SK-N-SH treated with all-trans-retinoic acid at 6 μM for 48 hours (cell line): ENCODE measurements around the gene ERP44.

Experiments used
- ATAC-seq: fragments of 200-7000 bp; cut with Tn5 transposase; 3 replicates; pipeline ENCODE4 v1.9.1; 2020; ENCODE audit warnings: mild to moderate bottlenecking, moderate library complexity
- ARNTL ChIP-seq: fragments of 450-650 bp; formaldehyde crosslinking; IDR thresholded peaks from 2 replicates; pipeline ENCODE4 v1.5.0; 2020; ENCODE audit warnings: low read depth, mild to moderate bottlenecking, moderate library complexity, borderline replicate concordance
- BACH2 ChIP-seq: fragments of 250-450 bp; sonication (Bioruptor Pico); IDR thresholded peaks from 2 replicates; pipeline ENCODE4 v1.9.0; 2021; ENCODE audit warnings: mild to moderate bottlenecking, borderline replicate concordance
- CSDC2 ChIP-seq: fragments of 250-450 bp; sonication (Bioruptor Pico); IDR thresholded peaks from 2 replicates; pipeline ENCODE4 v1.5.0; 2020; ENCODE audit warnings: mild to moderate bottlenecking, moderate library complexity
- ESRRG ChIP-seq: fragments of 250-450 bp; sonication (Bioruptor Pico); IDR thresholded peaks from 2 replicates; pipeline ENCODE4 v1.6.1; 2021; ENCODE audit warnings: mild to moderate bottlenecking
- GLIS3 ChIP-seq: fragments of 250-450 bp; sonication (Bioruptor Pico); IDR thresholded peaks from 2 replicates; pipeline ENCODE4 v1.5.0; 2020; ENCODE audit warnings: mild to moderate bottlenecking, moderate library complexity
- ISL1 ChIP-seq: fragments of 250-450 bp; sonication (Bioruptor Pico); IDR thresholded peaks from 2 replicates; pipeline ENCODE4 v2.1.2; 2022; ENCODE audit warnings: mild to moderate bottlenecking, moderate library complexity
- OSR1 ChIP-seq: fragments of 250-450 bp; sonication (Bioruptor Pico); IDR thresholded peaks from 2 replicates; pipeline ENCODE4 v1.8.0; 2022; ENCODE audit warnings: moderate library complexity, mild to moderate bottlenecking, inconsistent platforms
- PPARA ChIP-seq: fragments of 250-450 bp; sonication (Bioruptor Pico); IDR thresholded peaks from 2 replicates; pipeline ENCODE4 v1.5.0; 2020; ENCODE audit warnings: mild to moderate bottlenecking, borderline replicate concordance
- RARB ChIP-seq: fragments of 250-450 bp; sonication (Bioruptor Pico); IDR thresholded peaks from 2 replicates; pipeline ENCODE4 v1.8.0; 2021; ENCODE audit warnings: mild to moderate bottlenecking, moderate library complexity
- TCF4 ChIP-seq: fragments of 250-450 bp; sonication (Bioruptor Pico); IDR thresholded peaks from 2 replicates; pipeline ENCODE4 v1.8.0; 2021; ENCODE audit warnings: mild to moderate bottlenecking, moderate library complexity, borderline replicate concordance
- TOX ChIP-seq: fragments of 250-450 bp; sonication (Bioruptor Pico); IDR thresholded peaks from 2 replicates; pipeline ENCODE4 v1.8.0; 2021; ENCODE audit warnings: mild to moderate bottlenecking, moderate library complexity, borderline replicate concordance
- ZC3H10 ChIP-seq: fragments of 250-450 bp; sonication (Bioruptor Pico); IDR thresholded peaks from 2 replicates; pipeline ENCODE4 v1.5.1; 2021; ENCODE audit warnings: mild to moderate bottlenecking, moderate library complexity
- ZFP3 ChIP-seq: fragments of 250-450 bp; sonication (Bioruptor Pico); IDR thresholded peaks from 2 replicates; pipeline ENCODE4 v1.5.0; 2020; ENCODE audit warnings: mild to moderate bottlenecking, moderate library complexity
- ZFP30 ChIP-seq: fragments of 450-650 bp; formaldehyde crosslinking; IDR thresholded peaks from 2 replicates; pipeline ENCODE4 v1.5.0; 2022; ENCODE audit warnings: mild to moderate bottlenecking, moderate library complexity
- ZNF565 ChIP-seq: fragments of 450-650 bp; formaldehyde crosslinking; conservative IDR thresholded peaks from 2 replicates; pipeline ENCODE4 v1.5.0; 2020; ENCODE audit warnings: low read depth, mild to moderate bottlenecking, moderate library complexity
- ZNF70 ChIP-seq: fragments of 450-650 bp; formaldehyde crosslinking; IDR thresholded peaks from 2 replicates; pipeline ENCODE4 v1.5.0; 2020; ENCODE audit warnings: mild to moderate bottlenecking, moderate library complexity
- TF ChIP-seq, protein P1 (sequence below): fragments of 250-450 bp; sonication (Bioruptor Pico); IDR thresholded peaks from 2 replicates; pipeline ENCODE4 v1.5.1; 2021; ENCODE audit warnings: mild to moderate bottlenecking, moderate library complexity
- TF ChIP-seq, protein P2 (sequence below): fragments of 250-450 bp; sonication (Bioruptor Pico); IDR thresholded peaks from 2 replicates; pipeline ENCODE4 v1.5.1; 2020; ENCODE audit warnings: low read depth, mild to moderate bottlenecking, moderate library complexity
- TF ChIP-seq, protein P3 (sequence below): fragments of 250-450 bp; sonication (Bioruptor Pico); IDR thresholded peaks from 2 replicates; pipeline ENCODE4 v1.8.0; 2021; ENCODE audit warnings: low read depth, mild to moderate bottlenecking, moderate library complexity, borderline replicate concordance
- TF ChIP-seq, protein P4 (sequence below): fragments of 250-450 bp; sonication (Bioruptor Pico); IDR thresholded peaks from 2 replicates; pipeline ENCODE4 v1.5.0; 2020; ENCODE audit warnings: mild to moderate bottlenecking, moderate library complexity
- TF ChIP-seq, protein P5 (sequence below): fragments of 250-450 bp; sonication (Bioruptor Pico); IDR thresholded peaks from 2 replicates; pipeline ENCODE4 v1.8.0; 2020; ENCODE audit warnings: mild to moderate bottlenecking, moderate library complexity, borderline replicate concordance

ERP44 gene

DNA sequence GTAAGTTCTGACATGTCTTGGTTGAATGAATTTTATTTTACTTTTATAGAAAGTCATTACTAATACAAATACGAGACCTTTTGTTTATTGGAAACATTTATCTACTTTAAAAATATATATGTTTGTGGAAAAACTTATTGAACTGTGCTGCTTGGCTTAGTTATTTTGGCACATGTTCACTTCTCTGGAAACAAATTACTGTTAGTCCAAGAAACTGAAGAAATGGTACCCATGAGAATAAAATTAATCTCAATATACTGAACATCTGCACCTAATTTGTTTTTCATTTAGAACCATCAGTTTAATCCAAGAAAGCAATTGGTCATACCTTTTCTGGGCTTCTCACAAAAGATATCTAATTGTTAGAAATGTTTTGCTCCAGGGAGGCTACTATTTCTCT lies 32.4 kb upstream of the ERP44 start:
- ATAC-seq, result no peak
- TF ChIP-seq RARB (CRISPR knock-in tag), result no peak

DNA sequence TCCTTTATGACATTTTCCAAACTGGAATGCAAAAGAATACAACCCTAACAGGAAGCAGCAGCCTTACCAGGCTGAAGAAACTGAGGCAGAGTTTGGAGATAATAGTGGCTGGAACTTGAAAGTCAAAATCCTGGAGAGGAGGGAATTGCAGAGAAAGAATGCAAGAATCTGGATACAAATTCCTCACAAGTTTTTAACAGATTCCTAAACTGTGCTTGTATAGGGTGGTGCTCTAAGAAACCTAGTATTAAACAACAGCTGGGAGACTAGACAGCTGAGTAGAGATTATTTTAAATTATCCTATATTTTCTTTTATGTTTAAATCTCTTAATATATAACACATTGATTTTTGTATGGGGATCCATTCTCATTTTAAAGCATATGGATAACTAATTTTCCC lies 31.0 kb upstream of the ERP44 start:
- no peak for ATAC-seq
- no peak for TF ChIP-seq GLIS3
- TF ChIP-seq, protein P1, sequence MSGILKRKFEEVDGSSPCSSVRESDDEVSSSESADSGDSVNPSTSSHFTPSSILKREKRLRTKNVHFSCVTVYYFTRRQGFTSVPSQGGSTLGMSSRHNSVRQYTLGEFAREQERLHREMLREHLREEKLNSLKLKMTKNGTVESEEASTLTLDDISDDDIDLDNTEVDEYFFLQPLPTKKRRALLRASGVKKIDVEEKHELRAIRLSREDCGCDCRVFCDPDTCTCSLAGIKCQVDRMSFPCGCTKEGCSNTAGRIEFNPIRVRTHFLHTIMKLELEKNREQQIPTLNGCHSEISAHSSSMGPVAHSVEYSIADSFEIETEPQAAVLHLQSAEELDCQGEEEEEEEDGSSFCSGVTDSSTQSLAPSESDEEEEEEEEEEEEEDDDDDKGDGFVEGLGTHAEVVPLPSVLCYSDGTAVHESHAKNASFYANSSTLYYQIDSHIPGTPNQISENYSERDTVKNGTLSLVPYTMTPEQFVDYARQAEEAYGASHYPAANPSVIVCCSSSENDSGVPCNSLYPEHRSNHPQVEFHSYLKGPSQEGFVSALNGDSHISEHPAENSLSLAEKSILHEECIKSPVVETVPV, result no peak
- TF ChIP-seq ZFP30, result no peak
- no peak for TF ChIP-seq ZNF70 (CRISPR knock-in tag)
- TF ChIP-seq ZFP3 (CRISPR knock-in tag), result no peak
- no peak for TF ChIP-seq RARB (CRISPR knock-in tag)
- no peak for TF ChIP-seq ARNTL (CRISPR knock-in tag)
- TF ChIP-seq, protein P2, sequence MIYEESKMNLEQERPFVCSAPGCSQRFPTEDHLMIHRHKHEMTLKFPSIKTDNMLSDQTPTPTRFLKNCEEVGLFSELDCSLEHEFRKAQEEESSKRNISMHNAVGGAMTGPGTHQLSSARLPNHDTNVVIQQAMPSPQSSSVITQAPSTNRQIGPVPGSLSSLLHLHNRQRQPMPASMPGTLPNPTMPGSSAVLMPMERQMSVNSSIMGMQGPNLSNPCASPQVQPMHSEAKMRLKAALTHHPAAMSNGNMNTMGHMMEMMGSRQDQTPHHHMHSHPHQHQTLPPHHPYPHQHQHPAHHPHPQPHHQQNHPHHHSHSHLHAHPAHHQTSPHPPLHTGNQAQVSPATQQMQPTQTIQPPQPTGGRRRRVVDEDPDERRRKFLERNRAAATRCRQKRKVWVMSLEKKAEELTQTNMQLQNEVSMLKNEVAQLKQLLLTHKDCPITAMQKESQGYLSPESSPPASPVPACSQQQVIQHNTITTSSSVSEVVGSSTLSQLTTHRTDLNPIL, result no peak
- TF ChIP-seq ISL1 (CRISPR knock-in tag), result no peak
- no peak for TF ChIP-seq OSR1 (CRISPR knock-in tag)
- no peak for TF ChIP-seq BACH2 (CRISPR knock-in tag)
- no peak for TF ChIP-seq ZC3H10
- TF ChIP-seq, protein P3, sequence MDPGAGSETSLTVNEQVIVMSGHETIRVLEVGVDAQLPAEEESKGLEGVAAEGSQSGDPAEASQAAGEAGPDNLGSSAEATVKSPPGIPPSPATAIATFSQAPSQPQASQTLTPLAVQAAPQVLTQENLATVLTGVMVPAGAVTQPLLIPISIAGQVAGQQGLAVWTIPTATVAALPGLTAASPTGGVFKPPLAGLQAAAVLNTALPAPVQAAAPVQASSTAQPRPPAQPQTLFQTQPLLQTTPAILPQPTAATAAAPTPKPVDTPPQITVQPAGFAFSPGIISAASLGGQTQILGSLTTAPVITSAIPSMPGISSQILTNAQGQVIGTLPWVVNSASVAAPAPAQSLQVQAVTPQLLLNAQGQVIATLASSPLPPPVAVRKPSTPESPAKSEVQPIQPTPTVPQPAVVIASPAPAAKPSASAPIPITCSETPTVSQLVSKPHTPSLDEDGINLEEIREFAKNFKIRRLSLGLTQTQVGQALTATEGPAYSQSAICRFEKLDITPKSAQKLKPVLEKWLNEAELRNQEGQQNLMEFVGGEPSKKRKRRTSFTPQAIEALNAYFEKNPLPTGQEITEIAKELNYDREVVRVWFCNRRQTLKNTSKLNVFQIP (CRISPR knock-in tag), result no peak
- TF ChIP-seq, protein P4, sequence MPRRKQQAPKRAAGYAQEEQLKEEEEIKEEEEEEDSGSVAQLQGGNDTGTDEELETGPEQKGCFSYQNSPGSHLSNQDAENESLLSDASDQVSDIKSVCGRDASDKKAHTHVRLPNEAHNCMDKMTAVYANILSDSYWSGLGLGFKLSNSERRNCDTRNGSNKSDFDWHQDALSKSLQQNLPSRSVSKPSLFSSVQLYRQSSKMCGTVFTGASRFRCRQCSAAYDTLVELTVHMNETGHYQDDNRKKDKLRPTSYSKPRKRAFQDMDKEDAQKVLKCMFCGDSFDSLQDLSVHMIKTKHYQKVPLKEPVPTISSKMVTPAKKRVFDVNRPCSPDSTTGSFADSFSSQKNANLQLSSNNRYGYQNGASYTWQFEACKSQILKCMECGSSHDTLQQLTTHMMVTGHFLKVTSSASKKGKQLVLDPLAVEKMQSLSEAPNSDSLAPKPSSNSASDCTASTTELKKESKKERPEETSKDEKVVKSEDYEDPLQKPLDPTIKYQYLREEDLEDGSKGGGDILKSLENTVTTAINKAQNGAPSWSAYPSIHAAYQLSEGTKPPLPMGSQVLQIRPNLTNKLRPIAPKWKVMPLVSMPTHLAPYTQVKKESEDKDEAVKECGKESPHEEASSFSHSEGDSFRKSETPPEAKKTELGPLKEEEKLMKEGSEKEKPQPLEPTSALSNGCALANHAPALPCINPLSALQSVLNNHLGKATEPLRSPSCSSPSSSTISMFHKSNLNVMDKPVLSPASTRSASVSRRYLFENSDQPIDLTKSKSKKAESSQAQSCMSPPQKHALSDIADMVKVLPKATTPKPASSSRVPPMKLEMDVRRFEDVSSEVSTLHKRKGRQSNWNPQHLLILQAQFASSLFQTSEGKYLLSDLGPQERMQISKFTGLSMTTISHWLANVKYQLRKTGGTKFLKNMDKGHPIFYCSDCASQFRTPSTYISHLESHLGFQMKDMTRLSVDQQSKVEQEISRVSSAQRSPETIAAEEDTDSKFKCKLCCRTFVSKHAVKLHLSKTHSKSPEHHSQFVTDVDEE (CRISPR knock-in tag), result no peak
- no peak for TF ChIP-seq PPARA (CRISPR knock-in tag)
- no peak for TF ChIP-seq ZNF565 (CRISPR knock-in tag)

DNA sequence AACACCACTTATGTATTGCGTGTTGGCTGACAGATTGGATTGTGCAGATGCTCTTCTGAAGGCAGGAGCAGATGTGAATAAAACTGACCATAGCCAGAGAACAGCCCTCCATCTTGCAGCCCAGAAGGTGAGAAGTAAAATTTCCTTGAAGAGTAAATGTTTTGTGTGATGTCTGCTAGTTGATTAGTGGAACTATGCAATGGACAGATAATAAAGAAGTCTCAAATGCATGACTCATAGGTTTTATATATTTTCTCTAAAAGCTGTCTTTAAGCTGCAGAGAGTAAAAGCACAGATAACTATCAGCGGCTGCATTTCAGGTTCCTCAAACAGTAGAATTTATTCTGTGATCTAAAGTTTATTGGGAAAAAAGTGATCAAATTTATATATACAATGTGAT lies 27.6 kb upstream of the ERP44 start:
- ATAC-seq, result no peak
- no peak for TF ChIP-seq ISL1 (CRISPR knock-in tag)
- TF ChIP-seq ARNTL (CRISPR knock-in tag), result no peak
- TF ChIP-seq ZFP3 (CRISPR knock-in tag), result no peak
- TF ChIP-seq RARB (CRISPR knock-in tag), result no peak
- TF ChIP-seq, protein P5, sequence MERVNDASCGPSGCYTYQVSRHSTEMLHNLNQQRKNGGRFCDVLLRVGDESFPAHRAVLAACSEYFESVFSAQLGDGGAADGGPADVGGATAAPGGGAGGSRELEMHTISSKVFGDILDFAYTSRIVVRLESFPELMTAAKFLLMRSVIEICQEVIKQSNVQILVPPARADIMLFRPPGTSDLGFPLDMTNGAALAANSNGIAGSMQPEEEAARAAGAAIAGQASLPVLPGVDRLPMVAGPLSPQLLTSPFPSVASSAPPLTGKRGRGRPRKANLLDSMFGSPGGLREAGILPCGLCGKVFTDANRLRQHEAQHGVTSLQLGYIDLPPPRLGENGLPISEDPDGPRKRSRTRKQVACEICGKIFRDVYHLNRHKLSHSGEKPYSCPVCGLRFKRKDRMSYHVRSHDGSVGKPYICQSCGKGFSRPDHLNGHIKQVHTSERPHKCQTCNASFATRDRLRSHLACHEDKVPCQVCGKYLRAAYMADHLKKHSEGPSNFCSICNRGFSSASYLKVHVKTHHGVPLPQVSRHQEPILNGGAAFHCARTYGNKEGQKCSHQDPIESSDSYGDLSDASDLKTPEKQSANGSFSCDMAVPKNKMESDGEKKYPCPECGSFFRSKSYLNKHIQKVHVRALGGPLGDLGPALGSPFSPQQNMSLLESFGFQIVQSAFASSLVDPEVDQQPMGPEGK (CRISPR knock-in tag), result no peak
- no peak for TF ChIP-seq ZNF565 (CRISPR knock-in tag)
- no peak for TF ChIP-seq ESRRG
- TF ChIP-seq, protein P3 (CRISPR knock-in tag), result no peak
- TF ChIP-seq PPARA (CRISPR knock-in tag), result no peak
- no peak for TF ChIP-seq CSDC2 (CRISPR knock-in tag)
- TF ChIP-seq TCF4 (CRISPR knock-in tag), result no peak
- no peak for TF ChIP-seq GLIS3
- TF ChIP-seq TOX, result no peak
- TF ChIP-seq ZNF70 (CRISPR knock-in tag), result no peak
- TF ChIP-seq ZFP30, result no peak
- TF ChIP-seq, protein P4 (CRISPR knock-in tag), result no peak
- TF ChIP-seq OSR1 (CRISPR knock-in tag), result no peak
- TF ChIP-seq ZC3H10, result no peak
- no peak for TF ChIP-seq BACH2 (CRISPR knock-in tag)
- TF ChIP-seq, protein P2, result no peak
- TF ChIP-seq, all 23 proteins: peak for 0
